AG04450 (cell line): Measurements from ENCODE around the gene CCDC183. TPM values are rescaled to one million over a fixed set of nuclear protein-coding genes. Genes with fewer than 3 reads are reported as not detected.

Experiments
- CTCF ChIA-PET: fragments of 300-600, 350-600 bp; formaldehyde crosslinking; extraction: SDS; loops from one replicate; lab custom pipeline; 2022; ENCODE audit warnings: antibody characterized with exemption, inconsistent platforms; lab: Charles Lee
- POLR2A ChIA-PET: fragments of 350-600 bp; formaldehyde crosslinking; extraction: SDS; loops from one replicate; lab custom pipeline; 2021; ENCODE audit warnings: antibody characterized with exemption, inconsistent platforms; lab: Yijun Ruan, JAX
- DNase-seq: peaks from one replicate; pipeline ENCODE4 v3.0.0-alpha.2; 2011; ENCODE audit warnings: low read depth, low spot score
- H3K27ac ChIP-seq: one replicate; pipeline ENCODE4 v1.5.1; 2012; ENCODE audit warnings: low read depth, low read length, control low read depth
- H3K27me3 ChIP-seq: one replicate; pipeline ENCODE4 v1.6.0; 2012; ENCODE audit warnings: low read length; ENCODE audit not compliant: control insufficient read depth, insufficient read depth
- H3K4me3 ChIP-seq: 2 replicates; pipeline ENCODE4 v1.5.1; 2011; ENCODE audit warnings: mild to moderate bottlenecking, low read depth, low read length, control low read depth
- H3K9me3 ChIP-seq: 2 replicates; pipeline ENCODE4 v1.5.1; 2012; ENCODE audit warnings: low read length; ENCODE audit not compliant: control insufficient read depth, insufficient read depth
- CTCF ChIP-seq: IDR thresholded peaks from 2 replicates; pipeline ENCODE4 v1.5.1; 2011; ENCODE audit warnings: low read depth, low read length, control low read depth, inconsistent platforms
- polyA plus RNA-seq: library from polyadenylated mRNA; depleted of rRNA; stranded (reverse); fragments of >200 nt; gene quantifications from 2 replicates; pipeline ENCODE4 v1.2.3, GENCODE V29; 2011

CCDC183 gene
- polyA plus RNA-seq, 1 experiment: 0.21 TPM

DNA sequence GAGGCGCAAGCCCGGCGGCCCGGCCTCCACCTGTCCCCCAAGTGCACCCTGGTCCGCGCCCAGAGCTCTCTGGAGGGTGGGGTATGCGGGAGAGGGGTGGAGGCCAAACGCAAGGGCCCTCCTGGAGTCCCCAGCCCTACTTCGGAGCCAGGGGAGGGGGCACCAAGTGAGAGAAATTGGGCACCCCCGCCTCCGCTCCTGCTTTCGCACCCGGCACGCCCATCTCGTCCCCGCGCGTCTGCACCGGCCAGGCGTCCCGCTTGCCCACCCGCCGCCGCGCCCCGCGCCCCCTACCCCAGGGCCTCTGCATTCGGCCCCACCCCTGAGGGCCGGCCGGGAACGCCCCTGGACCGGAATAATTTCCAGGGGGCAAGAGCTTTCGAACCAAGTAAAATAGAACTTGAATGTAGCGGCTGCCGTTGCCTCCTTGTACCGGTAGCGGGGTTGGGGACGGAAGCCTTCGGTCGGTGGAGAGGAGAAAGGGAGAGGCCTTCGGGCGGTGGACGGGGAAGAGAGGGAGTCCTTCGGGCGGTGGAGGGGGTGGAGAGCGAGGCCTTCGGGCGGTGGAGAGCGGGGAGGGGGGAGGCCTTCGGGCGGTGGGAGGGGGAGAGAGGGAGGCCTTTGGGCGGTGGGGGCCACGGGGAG lies 52.4 kb downstream of the CCDC183 start:
- H3K27me3 ChIP-seq: peaks cover 21% of the 10 kb centered on the region
- no peak for TF ChIP-seq CTCF
- no peak for DNase-seq
- H3K27ac ChIP-seq: peak overlapping the region; percentile 90
- POLR2A ChIA-PET: interaction anchor here (0.5 to 0.9 kb wide), 3 partner anchors 8 to 37 kb away, joined by 3 to 4 read pairs (median 3); no protein-coding TSS in a partner anchor
- peak overlapping the region; percentile 85 for H3K4me3 ChIP-seq
- H3K9me3 ChIP-seq: peaks cover 9% of the 10 kb centered on the region
- CTCF ChIA-PET: no interaction called here

DNA sequence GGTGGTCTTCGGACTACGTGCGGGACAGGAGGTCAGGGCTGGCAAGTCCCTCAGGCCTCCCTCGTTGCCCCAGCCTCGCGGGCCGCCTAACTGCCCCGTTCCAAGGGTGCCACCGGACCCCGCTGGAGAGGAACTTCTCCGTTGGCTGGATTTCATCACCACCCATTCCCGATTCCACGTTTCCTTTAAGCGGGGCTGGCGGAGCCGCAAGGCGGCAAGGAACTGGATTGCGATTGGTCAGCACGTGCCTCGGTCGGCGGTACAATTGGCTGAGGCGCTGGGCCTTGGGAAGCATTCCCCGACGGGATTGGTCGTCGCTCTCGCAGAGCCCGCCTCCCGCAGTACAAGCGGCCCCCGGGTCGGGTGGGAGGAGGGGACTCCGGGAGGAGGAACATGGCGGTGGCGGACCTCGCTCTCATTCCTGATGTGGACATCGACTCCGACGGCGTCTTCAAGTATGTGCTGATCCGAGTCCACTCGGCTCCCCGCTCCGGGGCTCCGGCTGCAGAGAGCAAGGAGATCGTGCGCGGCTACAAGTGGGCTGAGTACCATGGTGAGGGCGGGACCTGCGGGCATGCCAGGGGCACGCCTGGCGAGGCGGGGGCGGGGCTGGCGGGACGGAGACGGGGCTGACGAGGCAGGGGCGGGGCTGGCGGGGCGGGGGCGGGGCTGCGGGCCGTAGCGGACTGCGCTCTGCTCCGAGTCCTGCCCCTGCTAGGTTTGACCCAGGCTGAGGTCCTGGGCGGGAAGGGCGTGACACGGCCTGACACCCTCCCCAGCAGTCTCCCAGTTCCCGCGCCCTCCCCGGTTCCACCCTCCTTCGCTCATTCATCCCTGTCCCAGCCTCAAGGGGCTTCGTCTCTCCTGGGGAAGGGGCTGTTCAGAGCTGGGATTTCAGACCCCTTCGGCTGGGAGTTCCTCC lies 53.2 kb downstream of the CCDC183 start, which contains the start of gene PHPT1:
Gene PHPT1 (plus strand): TSS at position 372 of the 922 bp plus-strand sequence. CDS start 22 bp downstream, at position 394.
- ChIA-PET CTCF (no interaction called here), POLR2A (interaction anchor here (0.5 to 0.9 kb wide), 2 partner anchors 13 to 38 kb away, joined by 3 to 4 read pairs; no protein-coding TSS in a partner anchor)
- H3K27me3 ChIP-seq: peaks cover 16% of the 10 kb centered on the region
- peak; percentile 98 for DNase-seq
- H3K9me3 ChIP-seq: peaks cover 9% of the 10 kb centered on the region
- no peak for TF ChIP-seq CTCF
- peak within 1 kb of the TSS; percentile 90 for H3K27ac ChIP-seq
- H3K4me3 ChIP-seq: peak within 1 kb of the TSS; percentile 85

DNA sequence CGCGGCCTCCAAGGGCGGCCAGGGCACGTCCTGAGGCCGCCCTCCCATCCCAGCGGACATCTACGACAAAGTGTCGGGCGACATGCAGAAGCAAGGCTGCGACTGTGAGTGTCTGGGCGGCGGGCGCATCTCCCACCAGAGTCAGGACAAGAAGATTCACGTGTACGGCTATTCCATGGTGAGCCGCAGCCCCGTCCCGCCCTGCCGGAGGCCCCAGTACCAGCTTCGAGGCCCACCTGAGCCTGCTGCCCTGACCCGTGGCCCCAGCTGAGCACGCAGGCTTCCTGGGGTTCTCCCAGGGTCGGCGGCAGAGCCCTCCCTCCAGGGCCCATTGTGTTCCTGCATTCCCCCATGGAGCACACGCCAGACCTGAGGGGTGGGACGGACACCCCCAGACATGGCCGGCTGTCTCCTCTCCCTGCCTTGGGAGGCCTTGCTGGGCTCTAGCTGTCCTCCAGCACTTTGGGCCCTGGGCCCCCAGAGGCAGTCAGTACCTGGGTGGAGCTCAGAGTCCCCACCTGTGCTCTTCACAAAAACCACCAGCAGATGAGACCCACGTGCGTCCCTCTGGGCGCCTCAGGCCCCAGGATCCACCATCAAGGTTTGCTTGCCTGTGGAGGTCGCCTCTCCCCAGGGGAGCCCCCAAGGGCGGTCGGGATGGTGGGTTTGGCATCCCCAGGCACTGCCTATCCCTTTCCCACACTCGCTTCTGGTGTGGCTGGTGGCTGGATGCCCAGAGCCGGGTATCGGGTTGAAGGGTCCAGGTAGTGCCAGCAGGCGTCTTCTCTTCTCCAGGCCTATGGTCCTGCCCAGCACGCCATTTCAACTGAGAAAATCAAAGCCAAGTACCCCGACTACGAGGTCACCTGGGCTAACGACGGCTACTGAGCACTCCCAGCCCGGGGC lies 54.1 kb downstream of the CCDC183 start:
- no peak for DNase-seq
- CTCF ChIA-PET: no interaction called here
- Histone ChIP-seq H3K27me3 (peaks cover 13% of the 10 kb centered on the region), H3K9me3 (peaks cover 6% of the 10 kb centered on the region), H3K4me3 (peak overlapping the region; percentile 85), H3K27ac (peak overlapping the region; percentile 47)
- TF ChIP-seq CTCF: no peak
- POLR2A ChIA-PET: no interaction called here

DNA sequence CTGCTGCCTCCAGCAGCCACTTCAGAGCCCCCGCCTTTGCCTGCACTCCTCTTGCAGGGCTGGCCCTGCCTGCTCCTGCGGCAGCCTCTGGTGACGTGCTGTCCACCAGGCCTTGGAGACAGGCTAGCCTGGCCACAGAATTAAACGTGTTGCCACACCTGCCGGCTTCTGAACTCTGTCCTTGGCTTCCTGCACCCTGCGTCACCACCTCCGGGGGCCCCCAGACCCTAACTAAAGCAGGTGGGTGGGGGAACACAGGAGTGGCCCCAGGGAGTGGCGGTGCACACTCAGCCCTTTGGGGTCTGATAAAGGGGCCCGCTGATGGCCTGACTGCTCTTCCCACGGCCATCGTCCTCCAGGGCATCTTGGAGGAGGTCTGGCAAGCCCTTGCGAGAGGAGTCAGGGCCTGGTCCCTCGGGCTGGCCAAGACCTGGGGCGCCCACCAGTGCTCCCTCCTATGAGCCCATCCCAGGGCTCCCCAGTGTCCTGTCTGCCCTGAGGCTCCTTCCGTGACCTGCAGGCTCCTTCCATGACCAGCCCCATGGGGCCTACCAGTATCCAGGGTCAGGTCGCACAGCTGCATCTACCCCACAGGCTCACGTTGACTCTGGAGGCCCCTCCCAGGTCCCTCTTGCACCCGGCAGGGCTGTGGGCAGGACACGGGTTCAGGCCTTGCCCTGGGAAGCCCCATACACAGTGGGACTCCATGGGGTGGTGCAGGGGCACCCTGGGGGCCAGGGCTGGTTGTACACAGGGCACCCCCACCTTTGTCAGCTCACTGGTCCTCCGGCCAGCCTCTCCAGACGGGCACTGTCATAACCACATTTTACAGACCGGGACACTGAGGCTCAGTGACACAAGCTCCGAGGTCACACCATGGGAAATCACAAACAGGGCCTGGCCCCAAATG lies 55.0 kb downstream of the CCDC183 start:
- Histone ChIP-seq H3K27ac (no peak overlapping the region), H3K4me3 (no peak overlapping the region), H3K27me3 (peaks cover 7% of the 10 kb centered on the region), H3K9me3 (peaks cover 3% of the 10 kb centered on the region; the same call in 1 of the 2 replicates)
- ChIA-PET CTCF (no interaction called here), POLR2A (interaction anchor here (1.2 kb wide), 1 partner anchor 9 kb away, joined by 4 read pairs; the partner anchor contains the start of gene AJM1)
- TF ChIP-seq CTCF: no peak
- DNase-seq: no peak
